Measurements from ENCODE around the gene CCDC187. TPM values are rescaled to one million over a fixed set of nuclear protein-coding genes. Genes with fewer than 3 reads are reported as not detected.

The CCDC187 gene
- total and polyA plus RNA-seq, 2 of the 8 experiments (the other 6 are each of a cell fraction or from before 2014, with no cell fraction given) = 0.02 TPM; not detected in 1

GRCh38 chr9:136201609-136202453 is 102.1 kb downstream of the CCDC187 start (continued):
- TF ChIP-seq SP1 (IDR thresholded peaks at IDR 0.05; ENCODE audit: low read depth, low read length) (no peak), EZH2 (IDR thresholded peaks at IDR 0.05; ENCODE audit: low read depth, low read length, severe bottlenecking) (peak; percentile 65), JUND (IDR thresholded peaks at IDR 0.05; ENCODE audit: low read length) (no peak), SUZ12 (IDR thresholded peaks at IDR 0.05; ENCODE audit: low read length) (peak; percentile 86)
